ENCODE data around the gene VPS52. TPM values are rescaled to one million over a fixed set of nuclear protein-coding genes. Genes with fewer than 3 reads are reported as not detected.
A peak's percentile ranks its signal among the peaks of the same experiment; 100 is the strongest.

Gene VPS52
- total and polyA plus RNA-seq, 9 of the 15 experiments (the other 6 are each of a cell fraction or from before 2014, with no cell fraction given), result 24.4 to 103 (median 40.2) TPM

DNA sequence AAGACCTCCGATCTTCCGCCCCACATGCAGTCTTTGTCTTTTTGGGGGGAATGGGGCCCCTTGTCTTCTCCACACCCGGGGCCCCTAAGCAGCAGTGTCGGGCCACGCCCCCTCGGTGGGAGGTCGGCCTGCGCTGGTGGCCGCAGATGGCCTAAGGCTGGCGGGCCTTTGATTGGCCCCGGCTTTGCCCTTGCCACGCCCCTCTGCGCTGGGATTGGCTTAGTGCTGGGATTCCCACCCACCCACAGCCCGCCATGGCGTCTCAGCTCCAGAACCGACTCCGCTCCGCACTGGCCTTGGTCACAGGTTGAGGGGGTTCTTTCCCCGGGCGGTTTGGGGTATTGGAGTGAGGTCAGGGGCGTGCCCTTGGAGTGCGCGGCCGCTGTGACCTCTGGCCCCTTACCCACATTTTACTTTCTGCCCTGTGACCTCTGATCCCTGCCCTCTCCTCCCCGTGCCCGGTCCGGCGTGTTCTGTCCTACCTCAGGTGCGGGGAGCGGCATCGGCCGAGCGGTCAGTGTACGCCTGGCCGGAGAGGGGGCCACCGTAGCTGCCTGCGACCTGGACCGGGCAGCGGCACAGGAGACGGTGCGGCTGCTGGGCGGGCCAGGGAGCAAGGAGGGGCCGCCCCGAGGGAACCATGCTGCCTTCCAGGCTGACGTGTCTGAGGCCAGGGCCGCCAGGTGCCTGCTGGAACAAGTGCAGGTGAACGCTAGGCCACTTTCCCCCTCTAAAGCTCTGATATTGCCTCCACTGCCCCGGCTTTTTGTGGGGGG is 67.1 kb downstream of the VPS52 start, which contains the start of gene HSD17B8 (continued):
- TF ChIP-seq, protein P1, sequence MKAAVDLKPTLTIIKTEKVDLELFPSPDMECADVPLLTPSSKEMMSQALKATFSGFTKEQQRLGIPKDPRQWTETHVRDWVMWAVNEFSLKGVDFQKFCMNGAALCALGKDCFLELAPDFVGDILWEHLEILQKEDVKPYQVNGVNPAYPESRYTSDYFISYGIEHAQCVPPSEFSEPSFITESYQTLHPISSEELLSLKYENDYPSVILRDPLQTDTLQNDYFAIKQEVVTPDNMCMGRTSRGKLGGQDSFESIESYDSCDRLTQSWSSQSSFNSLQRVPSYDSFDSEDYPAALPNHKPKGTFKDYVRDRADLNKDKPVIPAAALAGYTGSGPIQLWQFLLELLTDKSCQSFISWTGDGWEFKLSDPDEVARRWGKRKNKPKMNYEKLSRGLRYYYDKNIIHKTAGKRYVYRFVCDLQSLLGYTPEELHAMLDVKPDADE (conservative IDR thresholded peaks at IDR 0.05; ENCODE audit: control insufficient read depth, low read depth, low read length), result 0 out of 2 replicates have a peak, but pooled peaks have one; percentile 6
- TF ChIP-seq SUPT5H (IDR thresholded peaks at IDR 0.05), result peak; percentile 85
- TF ChIP-seq FIP1L1 (IDR thresholded peaks at IDR 0.05; ENCODE audit: low read depth, low read length, poor library complexity, severe bottlenecking), result peak; percentile 68
- TF ChIP-seq L3MBTL2 (IDR thresholded peaks at IDR 0.05), result peak; percentile 43; the same call in 1 of the 2 replicates
- TF ChIP-seq MTF1 (CRISPR knock-in tag; IDR thresholded peaks at IDR 0.05; ENCODE audit: borderline replicate concordance), result no peak
- peak; percentile 63 for TF ChIP-seq CXXC5 (CRISPR knock-in tag; IDR thresholded peaks at IDR 0.05)
- peak; percentile 86 for TF ChIP-seq HMG20B (CRISPR knock-in tag; IDR thresholded peaks at IDR 0.05)
- TF ChIP-seq CHD2 (IDR thresholded peaks at IDR 0.05; ENCODE audit: low read depth, low read length), result peak; percentile 19; the same call in 1 of the 2 replicates
- no peak for TF ChIP-seq ZNF121 (CRISPR knock-in tag; conservative IDR thresholded peaks at IDR 0.05)
- peak; percentile 66; the same call in 1 of the 2 replicates for TF ChIP-seq ZHX1 (conservative IDR thresholded peaks at IDR 0.05; ENCODE audit: low read length)
- TF ChIP-seq, protein P2, sequence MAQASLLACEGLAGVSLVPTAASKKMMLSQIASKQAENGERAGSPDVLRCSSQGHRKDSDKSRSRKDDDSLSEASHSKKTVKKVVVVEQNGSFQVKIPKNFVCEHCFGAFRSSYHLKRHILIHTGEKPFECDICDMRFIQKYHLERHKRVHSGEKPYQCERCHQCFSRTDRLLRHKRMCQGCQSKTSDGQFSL (CRISPR knock-in tag; IDR thresholded peaks at IDR 0.05), result no peak
- TF ChIP-seq, protein P2 (tag; IDR thresholded peaks at IDR 0.05), result 0 out of 4 replicates have a peak, but pooled peaks of 1 of the 2 experiments have one; percentile 14
- TF ChIP-seq SIN3B (IDR thresholded peaks at IDR 0.05; ENCODE audit: low read depth), result peak; percentile 58
- TF ChIP-seq ZNF253 (CRISPR knock-in tag; conservative IDR thresholded peaks at IDR 0.05), result peak; percentile 72; the same call in 1 of the 2 replicates
- TF ChIP-seq POLR2H (tag; IDR thresholded peaks at IDR 0.05; ENCODE audit: low read depth), result peak; percentile 33; the same call in 1 of the 2 replicates
- 0 out of 2 replicates have a peak, but pooled peaks have one; percentile 56 for TF ChIP-seq RBM14 (IDR thresholded peaks at IDR 0.05; ENCODE audit: borderline replicate concordance, insufficient read depth, low read depth, low read length)
- peak; percentile 49; the same call in 1 of the 2 replicates for TF ChIP-seq ZFX (CRISPR knock-in tag; IDR thresholded peaks at IDR 0.05)
- peak; percentile 42 for TF ChIP-seq TFAP4 (CRISPR knock-in tag; IDR thresholded peaks at IDR 0.05; ENCODE audit: borderline replicate concordance)
- peak; percentile 84; the same call in 1 of the 2 replicates for TF ChIP-seq CAMTA2 (CRISPR knock-in tag; conservative IDR thresholded peaks at IDR 0.05)
- peak; percentile 76 for TF ChIP-seq MBD2 (IDR thresholded peaks at IDR 0.05; ENCODE audit: borderline replicate concordance, low read depth)
- peak; percentile 46 for TF ChIP-seq PCBP1 (IDR thresholded peaks at IDR 0.05; ENCODE audit: low read depth, low read length, poor library complexity, severe bottlenecking)
- TF ChIP-seq FOS (IDR thresholded peaks at IDR 0.05; ENCODE audit: extremely low read depth, insufficient read length), result peak; percentile 80
